CD14-positive monocyte (primary cell): ENCODE results near the gene OR2M7. TPM values are rescaled to one million over a fixed set of nuclear protein-coding genes. Genes with fewer than 3 reads are reported as not detected.
A peak's percentile ranks its signal among the peaks of the same experiment; 100 is the strongest.

Experiments
- DNase-seq, 3 donors: peaks; one replicate each; pipeline ENCODE4 v3.0.0-alpha.2; 2011 to 2022
- H2AFZ ChIP-seq: 2 replicates; pipeline ENCODE4 v1.6.0; 2012; ENCODE audit warnings: mild to moderate bottlenecking, low read depth, low read length, inconsistent platforms; ENCODE audit not compliant: insufficient read depth, poor library complexity, severe bottlenecking
- H3K27ac ChIP-seq, 2 donors: 1 replicate in 1 of 2; 2 replicates in 1 of 2; pipeline ENCODE4 v1.5.1; 2012 to 2013; ENCODE audit warnings: low read length in 2 of 2, control low read depth in 1 of 2, inconsistent platforms in 1 of 2, low read depth in 1 of 2, mild to moderate bottlenecking in 1 of 2
- H3K27me3 ChIP-seq, 2 donors: one replicate each; pipeline versions ENCODE4 v1.6.0 to v1.6.1; 2011 to 2013; ENCODE audit warnings: low read length in 2 of 2; ENCODE audit not compliant: control insufficient read depth in 2 of 2, insufficient read depth in 2 of 2
- H3K36me3 ChIP-seq, 2 donors: replicated peaks in 1 of 2; 1 replicate in 1 of 2; 2 replicates in 1 of 2; pipeline versions ENCODE4 v1.5.1 to v1.6.1; 2012 to 2013; ENCODE audit warnings: low read length in 2 of 2, control low read depth in 1 of 2, inconsistent platforms in 1 of 2, mild to moderate bottlenecking in 1 of 2; ENCODE audit not compliant: insufficient read depth in 2 of 2, control insufficient read depth in 1 of 2
- H3K4me1 ChIP-seq, 2 donors: 1 replicate in 1 of 2; 2 replicates in 1 of 2; pipeline versions ENCODE4 v1.5.1 to v1.6.1; 2012 to 2013; ENCODE audit warnings: low read length in 2 of 2, control low read depth in 1 of 2, inconsistent platforms in 1 of 2, mild to moderate bottlenecking in 1 of 2, moderate library complexity in 1 of 2; ENCODE audit not compliant: insufficient read depth in 2 of 2, control insufficient read depth in 1 of 2
- H3K4me2 ChIP-seq: replicated peaks from 2 replicates; pipeline ENCODE3; 2012; ENCODE audit warnings: low read length, moderate library complexity, mild to moderate bottlenecking; ENCODE audit not compliant: poor library complexity, severe bottlenecking; ENCODE audit errors: extremely low read depth
- H3K4me3 ChIP-seq, 3 experiments: fragments of 200-600 bp in 1 of 3; sonication (generic) in 1 of 3; replicated peaks in 1 of 3; 1 replicate in 2 of 3; 2 replicates in 1 of 3; pipeline ENCODE4 v1.5.1; 2011 to 2013; ENCODE audit warnings: low read length in 3 of 3, mild to moderate bottlenecking in 3 of 3, control low read depth in 2 of 3, low read depth in 2 of 3, inconsistent platforms in 1 of 3, moderate library complexity in 1 of 3
- H3K79me2 ChIP-seq: 2 replicates; pipeline ENCODE4 v1.6.0; 2012; ENCODE audit warnings: mild to moderate bottlenecking, control low read depth, inconsistent platforms, low read length, moderate library complexity; ENCODE audit not compliant: insufficient read depth
- H3K9ac ChIP-seq: 2 replicates; pipeline ENCODE4 v1.6.0; 2017; ENCODE audit warnings: low read length, mild to moderate bottlenecking; ENCODE audit not compliant: insufficient read depth, poor library complexity, severe bottlenecking
- H3K9me3 ChIP-seq, 2 donors: replicated peaks in 1 of 2; 1 replicate in 1 of 2; 2 replicates in 1 of 2; pipeline versions ENCODE4 v1.5.1 to v1.6.1; 2012 to 2013; ENCODE audit warnings: low read length in 2 of 2, control low read depth in 1 of 2; ENCODE audit not compliant: control insufficient read depth in 1 of 2, insufficient read depth in 1 of 2
- H4K20me1 ChIP-seq: 2 replicates; pipeline ENCODE4 v1.6.0; 2012; ENCODE audit warnings: mild to moderate bottlenecking, low read length, control low read depth, moderate library complexity; ENCODE audit not compliant: insufficient read depth
- H3K27ac Mint-ChIP-seq, 7 donors: one replicate each; pipeline ENCODE4 v1.8.0; 2020; ENCODE audit warnings: mild to moderate bottlenecking in 7 of 7, mixed read lengths in 7 of 7, moderate library complexity in 6 of 7, inconsistent platforms in 2 of 7
- H3K27me3 Mint-ChIP-seq, 3 donors: one replicate each; pipeline ENCODE4 v1.8.0; 2021 to 2022; ENCODE audit warnings: low read depth in 3 of 3, mild to moderate bottlenecking in 3 of 3, mixed read lengths in 3 of 3, moderate library complexity in 3 of 3, inconsistent platforms in 1 of 3
- H3K36me3 Mint-ChIP-seq, 2 donors: one replicate each; pipeline ENCODE4 v1.8.0; 2020; ENCODE audit warnings: mixed read lengths in 2 of 2, inconsistent platforms in 1 of 2, mild to moderate bottlenecking in 1 of 2
- H3K4me1 Mint-ChIP-seq: one replicate; pipeline ENCODE4 v1.8.0; 2020; ENCODE audit warnings: mild to moderate bottlenecking, mixed read lengths
- H3K4me3 Mint-ChIP-seq, 2 donors: one replicate each; pipeline ENCODE4 v1.8.0; 2020; ENCODE audit warnings: mild to moderate bottlenecking in 2 of 2, mixed read lengths in 2 of 2, moderate library complexity in 1 of 2
- H3K9me3 Mint-ChIP-seq, 7 donors: one replicate each; pipeline ENCODE4 v1.8.0; 2020 to 2022; ENCODE audit warnings: mixed read lengths in 7 of 7, mild to moderate bottlenecking in 6 of 7, moderate library complexity in 6 of 7, inconsistent platforms in 2 of 7
- WGBS: methylation state at CpG from one replicate; pipeline ENCODE4 v1.1.5; 2013; ENCODE audit warnings: missing lambda C conversion rate; ENCODE audit not compliant: insufficient coverage; 5-methylcytosine and 5-hydroxymethylcytosine counted together
- intact Hi-C, 2 donors: fragments of 100-400 bp; cut with micrococcal nuclease; formaldehyde crosslinking; loops; one replicate each; pipeline versions ENCODE4 v1.15.0 to v1.15.1; 2023
- polyA plus RNA-seq, 3 donors: library from polyadenylated mRNA; depleted of rRNA in 1 of 3; unstranded in 2 of 3; stranded (reverse) in 1 of 3; fragments of 300-500 nt in 2 of 3; fragments of >200 nt in 1 of 3; fragmentation: Illumina TruSeq in 2 of 3; gene quantifications; 1 replicate in 2 of 3; 2 replicates in 1 of 3; pipeline ENCODE4 v1.2.3, GENCODE V29; 2012 to 2021
- TF ChIP-seq, protein P1 (sequence below): fragments of 200-600 bp; IDR thresholded peaks from one replicate; pipeline ENCODE4 v1.8.0; 2022; ENCODE audit warnings: antibody characterized with exemption, mild to moderate bottlenecking

Gene OR2M7
- polyA plus RNA-seq, 3 donors, result not detected

DNA sequence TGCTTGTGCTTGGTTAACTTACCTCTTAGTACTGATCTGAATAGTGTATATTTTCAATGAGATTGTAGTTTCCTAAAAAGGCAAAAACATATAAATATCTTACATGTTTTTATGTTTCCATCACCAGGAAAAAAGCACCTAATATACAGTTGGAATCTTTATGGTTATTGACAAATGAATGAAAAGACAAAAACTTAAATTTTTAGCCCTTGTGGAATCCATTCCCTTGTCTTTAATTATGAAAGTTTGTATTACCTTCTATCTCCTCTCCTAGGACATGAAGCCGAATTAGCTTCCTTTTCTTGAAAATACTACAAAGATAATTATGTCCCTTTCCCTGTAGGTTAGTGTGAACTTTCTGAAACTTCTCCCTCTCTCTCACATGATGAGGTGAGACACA lies 21.0 kb downstream of the OR2M7 start, which contains the start of gene OR2T12:
TSS of gene OR2T12 (minus strand) at position 101 of the 400 bp plus-strand sequence. CDS start 7,846 bp downstream, outside the sequence.
- intact Hi-C loops, result no loop called here
- no CpG with 5 or more reads among the region's 1 CpG for WGBS
- Histone ChIP-seq H3K4me1 (no peaks in the 10 kb centered on the region), H3K79me2 (no peaks in the 10 kb centered on the region), H3K27ac (no peak within 1 kb of the TSS), H3K9me3 (peaks cover 0 to 8% of the 10 kb centered on the region in 2 donors), H3K27me3 (no peaks in the 10 kb centered on the region), H4K20me1 (no peaks in the 10 kb centered on the region), H3K36me3 (no peaks in the 10 kb centered on the region), H2AFZ (no peak within 1 kb of the TSS), H3K4me2 (no peak within 1 kb of the TSS), H3K4me3 (no peak within 1 kb of the TSS), H3K9ac (no peak within 1 kb of the TSS)
- H3K36me3 Mint-ChIP-seq, result no peaks in the 10 kb centered on the region
- no peak within 1 kb of the TSS for H3K4me3 Mint-ChIP-seq
- DNase-seq, result no peak
- TF ChIP-seq, protein P1, sequence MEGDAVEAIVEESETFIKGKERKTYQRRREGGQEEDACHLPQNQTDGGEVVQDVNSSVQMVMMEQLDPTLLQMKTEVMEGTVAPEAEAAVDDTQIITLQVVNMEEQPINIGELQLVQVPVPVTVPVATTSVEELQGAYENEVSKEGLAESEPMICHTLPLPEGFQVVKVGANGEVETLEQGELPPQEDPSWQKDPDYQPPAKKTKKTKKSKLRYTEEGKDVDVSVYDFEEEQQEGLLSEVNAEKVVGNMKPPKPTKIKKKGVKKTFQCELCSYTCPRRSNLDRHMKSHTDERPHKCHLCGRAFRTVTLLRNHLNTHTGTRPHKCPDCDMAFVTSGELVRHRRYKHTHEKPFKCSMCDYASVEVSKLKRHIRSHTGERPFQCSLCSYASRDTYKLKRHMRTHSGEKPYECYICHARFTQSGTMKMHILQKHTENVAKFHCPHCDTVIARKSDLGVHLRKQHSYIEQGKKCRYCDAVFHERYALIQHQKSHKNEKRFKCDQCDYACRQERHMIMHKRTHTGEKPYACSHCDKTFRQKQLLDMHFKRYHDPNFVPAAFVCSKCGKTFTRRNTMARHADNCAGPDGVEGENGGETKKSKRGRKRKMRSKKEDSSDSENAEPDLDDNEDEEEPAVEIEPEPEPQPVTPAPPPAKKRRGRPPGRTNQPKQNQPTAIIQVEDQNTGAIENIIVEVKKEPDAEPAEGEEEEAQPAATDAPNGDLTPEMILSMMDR, result no peak
- peaks cover 0 to 1% (median 0%) of the 10 kb centered on the region in 3 donors for H3K27me3 Mint-ChIP-seq
- H3K4me1 Mint-ChIP-seq, result no peaks in the 10 kb centered on the region
- peaks cover 2 to 11% (median 8%) of the 10 kb centered on the region in 7 donors for H3K9me3 Mint-ChIP-seq
- no peak within 1 kb of the TSS for H3K27ac Mint-ChIP-seq

DNA sequence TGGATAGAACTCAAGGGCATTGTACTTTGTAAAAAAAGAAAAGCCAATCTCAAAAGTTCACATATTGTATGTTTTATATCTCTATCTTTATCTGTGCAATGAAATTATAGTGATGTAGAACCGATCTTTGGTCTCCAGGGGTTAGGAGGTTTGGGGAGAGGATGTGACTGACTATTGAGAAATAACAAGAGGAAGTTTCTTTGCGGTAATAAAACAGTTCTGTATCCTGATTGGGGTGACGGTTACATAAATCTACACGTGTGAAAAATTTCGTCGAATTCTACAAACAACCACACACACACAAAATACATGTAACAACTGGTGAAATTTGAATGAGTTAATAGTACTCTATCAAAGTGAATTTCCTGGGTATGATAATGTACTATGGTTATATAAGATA lies 36.0 kb downstream of the OR2M7 start:
- Histone ChIP-seq H2AFZ (no peak overlapping the region), H3K4me1 (no peaks in the 10 kb centered on the region), H3K79me2 (no peaks in the 10 kb centered on the region), H3K9me3 (no peaks in the 10 kb centered on the region), H3K27me3 (no peaks in the 10 kb centered on the region), H3K4me2 (no peak overlapping the region), H4K20me1 (no peaks in the 10 kb centered on the region), H3K36me3 (no peaks in the 10 kb centered on the region), H3K9ac (no peak overlapping the region), H3K27ac (no peak overlapping the region), H3K4me3 (no peak overlapping the region)
- Mint-ChIP-seq H3K4me3 (no peak overlapping the region), H3K36me3 (no peaks in the 10 kb centered on the region), H3K9me3 (peaks cover 0 to 6% (median 1%) of the 10 kb centered on the region in 7 donors), H3K4me1 (peaks cover 8% of the 10 kb centered on the region), H3K27me3 (no peaks in the 10 kb centered on the region), H3K27ac (no peak overlapping the region)
- TF ChIP-seq, protein P1, result no peak
- no CpG with 5 or more reads among the region's 6 CpGs for WGBS
- peak in 1 of 3 donors; percentile 1 for DNase-seq
- intact Hi-C loops, result no loop called here
